GM21825 (cell line): ENCODE data around the gene LRRC38.
"Not testable (repeated sequence)": the region's sequence is repeated elsewhere in the genome, so short reads cannot be mapped to it uniquely, and the experiment has no call there.

Source experiments
- ATAC-seq: cut with Tn5 transposase; IDR thresholded peaks from one replicate; pipeline ENCODE4 v1.9.1; 2021; ENCODE audit warnings: mild to moderate bottlenecking, moderate library complexity; ENCODE audit not compliant: unreplicated experiment

The LRRC38 gene, protein sequence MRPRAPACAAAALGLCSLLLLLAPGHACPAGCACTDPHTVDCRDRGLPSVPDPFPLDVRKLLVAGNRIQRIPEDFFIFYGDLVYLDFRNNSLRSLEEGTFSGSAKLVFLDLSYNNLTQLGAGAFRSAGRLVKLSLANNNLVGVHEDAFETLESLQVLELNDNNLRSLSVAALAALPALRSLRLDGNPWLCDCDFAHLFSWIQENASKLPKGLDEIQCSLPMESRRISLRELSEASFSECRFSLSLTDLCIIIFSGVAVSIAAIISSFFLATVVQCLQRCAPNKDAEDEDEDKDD

DNA sequence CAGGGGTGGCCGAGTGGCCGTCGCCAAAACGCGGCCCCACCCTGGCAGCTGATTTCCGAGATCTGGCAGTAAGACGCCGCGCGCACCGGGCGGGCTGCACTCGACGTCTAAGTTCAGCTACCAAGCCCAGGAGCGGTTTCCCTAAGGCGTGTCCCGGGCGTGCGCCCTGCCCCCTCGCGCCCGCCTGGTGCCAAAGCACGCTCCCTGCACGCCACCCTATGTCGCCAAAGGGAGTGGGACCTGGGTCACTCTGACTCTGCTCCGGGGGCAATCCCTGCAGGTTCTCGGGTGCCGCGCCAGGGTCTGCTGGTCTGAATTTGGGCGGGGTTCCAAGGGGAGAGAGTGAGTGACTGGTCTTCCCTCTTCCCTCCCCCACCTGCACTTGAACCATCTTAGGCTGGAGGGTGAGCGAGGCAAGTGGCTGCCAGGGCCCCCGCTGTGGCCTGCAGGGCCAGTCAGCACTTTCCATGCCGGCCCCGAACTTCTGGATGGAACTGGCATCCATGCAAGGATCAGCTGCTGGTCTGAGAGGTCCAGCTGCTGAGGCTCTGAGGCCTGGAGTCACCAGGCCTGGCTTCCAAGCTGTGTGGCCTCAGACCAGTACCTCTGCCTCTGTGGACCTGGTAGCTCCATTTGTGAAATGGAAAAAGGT lies at the start of gene LRRC38:
Gene LRRC38 (minus strand): TSS at position 109 of the 652 bp plus-strand sequence. CDS start 410 bp downstream, outside the sequence.
- ATAC-seq: no peak

DNA sequence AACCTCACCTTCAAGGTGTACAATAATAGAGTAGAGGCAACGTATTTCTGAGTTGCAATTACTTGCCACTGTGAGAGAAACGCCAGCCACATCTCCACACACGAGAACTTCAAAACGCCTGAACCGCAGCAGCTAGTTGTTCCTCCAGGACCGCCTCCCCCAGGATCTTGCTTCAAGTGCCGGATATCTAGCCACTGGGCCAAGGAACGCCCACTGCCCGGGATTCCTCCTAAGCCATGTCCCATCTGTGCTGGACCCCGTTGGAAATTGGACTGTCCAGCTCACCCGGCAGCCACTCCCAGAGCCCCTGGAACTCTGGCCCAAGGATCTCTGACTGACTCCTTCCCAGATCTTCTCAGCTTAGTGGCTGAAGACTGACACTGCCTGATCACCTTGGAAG lies 49.2 kb upstream of the LRRC38 start:
- not testable (repeated sequence) for ATAC-seq

DNA sequence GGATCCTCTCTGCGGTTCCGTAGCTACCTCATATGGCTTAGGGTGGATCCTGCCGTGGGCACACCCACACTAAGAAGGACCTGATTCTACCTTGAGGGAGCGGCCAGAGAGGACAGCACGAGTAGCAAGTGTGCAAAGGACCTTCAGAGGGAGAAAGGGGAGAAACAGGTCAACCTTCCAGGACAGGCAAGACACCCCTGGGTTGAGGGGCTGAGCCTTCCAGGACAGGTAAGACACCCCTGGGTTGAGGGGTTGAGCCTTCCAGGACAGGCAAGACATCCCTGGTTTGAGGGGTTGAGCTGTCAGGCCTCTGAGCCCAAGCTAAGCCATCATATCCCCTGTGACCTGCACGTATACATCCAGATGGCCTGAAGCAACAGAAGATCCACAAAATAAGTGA lies 46.7 kb upstream of the LRRC38 start:
- no peak for ATAC-seq

DNA sequence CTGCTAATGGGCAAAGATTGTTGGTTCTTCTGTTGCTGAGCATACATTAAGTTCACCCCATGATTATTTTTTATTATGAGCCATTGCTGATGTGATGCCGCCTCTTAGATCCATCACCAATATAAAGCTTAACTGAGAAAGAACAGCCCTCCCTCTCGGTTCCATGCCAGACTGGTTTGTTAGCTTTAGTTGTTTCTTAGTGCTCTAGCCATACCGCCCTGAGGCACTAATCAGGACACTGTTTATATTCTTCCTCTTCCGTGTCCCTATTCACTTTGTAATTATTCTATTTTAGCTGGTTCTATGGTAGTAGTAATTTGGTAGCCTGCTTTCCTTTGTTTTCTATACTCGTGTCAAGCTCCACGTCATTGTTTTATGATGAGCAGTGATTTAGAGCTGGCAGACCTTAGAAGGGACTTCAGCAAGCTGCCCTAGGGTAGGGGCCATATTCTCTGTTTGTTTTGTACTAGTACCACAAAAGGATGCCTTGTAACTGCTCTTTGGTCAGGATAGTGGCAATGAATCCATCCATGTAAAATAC lies 42.5 kb upstream of the LRRC38 start:
- ATAC-seq: no peak

DNA sequence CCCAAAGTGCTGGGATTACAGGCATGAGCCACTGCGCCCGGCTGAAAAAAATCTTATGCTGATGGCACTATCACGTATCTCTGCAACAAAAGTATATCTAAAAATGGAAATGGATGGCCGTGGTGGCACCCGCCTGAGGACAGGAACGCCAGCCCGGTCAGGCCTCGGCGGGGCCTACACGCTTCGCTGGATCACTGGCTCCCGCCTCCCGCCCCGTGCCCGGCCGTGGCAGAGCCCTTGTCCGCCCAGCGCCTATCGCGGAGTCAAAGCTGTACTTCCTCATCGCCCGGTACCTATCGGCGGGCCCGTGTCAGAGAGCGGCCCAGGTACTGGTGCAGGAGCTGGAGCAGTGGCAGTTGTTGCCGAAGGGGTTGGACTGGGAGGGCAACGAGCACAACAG lies 41.0 kb upstream of the LRRC38 start:
- ATAC-seq: no peak

DNA sequence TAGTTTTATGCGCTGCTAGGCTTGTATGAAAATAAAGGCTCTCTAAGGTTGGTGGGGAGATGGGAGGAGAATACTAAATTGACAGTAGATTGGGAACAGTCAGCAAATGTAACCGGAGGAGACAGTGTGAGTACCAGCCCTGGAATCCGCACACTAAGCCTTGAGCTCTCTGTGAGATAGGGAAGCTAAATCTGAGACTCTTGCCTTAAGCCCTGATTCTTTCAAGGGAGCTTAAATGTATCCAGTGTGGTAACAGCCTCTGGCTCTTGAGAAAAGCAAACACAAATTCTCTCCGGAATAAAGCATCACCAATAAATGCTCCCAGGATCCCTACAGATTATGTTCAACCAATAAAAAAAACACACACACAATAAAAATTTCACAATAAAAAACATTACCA lies 36.9 kb upstream of the LRRC38 start:
- no peak for ATAC-seq

DNA sequence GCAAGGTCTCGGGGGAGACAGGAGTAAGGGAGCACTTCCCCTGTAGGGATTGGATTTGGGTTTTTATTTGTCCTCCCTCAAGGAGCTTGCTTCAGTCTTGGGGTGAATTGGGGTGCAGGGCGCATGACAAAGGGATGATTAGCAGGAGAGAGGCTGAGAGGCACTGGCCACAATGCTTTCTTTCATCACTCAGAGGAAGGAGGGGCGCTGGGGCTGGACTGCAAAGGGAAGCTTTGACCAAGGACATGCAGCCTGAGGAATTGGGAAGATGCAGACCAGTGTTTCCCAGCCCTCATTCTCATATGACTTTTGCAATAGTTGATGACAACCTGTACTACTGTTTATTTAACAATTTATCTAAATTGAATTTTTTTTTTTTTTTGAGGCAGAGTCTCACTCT lies 35.7 kb upstream of the LRRC38 start:
- ATAC-seq: no peak

DNA sequence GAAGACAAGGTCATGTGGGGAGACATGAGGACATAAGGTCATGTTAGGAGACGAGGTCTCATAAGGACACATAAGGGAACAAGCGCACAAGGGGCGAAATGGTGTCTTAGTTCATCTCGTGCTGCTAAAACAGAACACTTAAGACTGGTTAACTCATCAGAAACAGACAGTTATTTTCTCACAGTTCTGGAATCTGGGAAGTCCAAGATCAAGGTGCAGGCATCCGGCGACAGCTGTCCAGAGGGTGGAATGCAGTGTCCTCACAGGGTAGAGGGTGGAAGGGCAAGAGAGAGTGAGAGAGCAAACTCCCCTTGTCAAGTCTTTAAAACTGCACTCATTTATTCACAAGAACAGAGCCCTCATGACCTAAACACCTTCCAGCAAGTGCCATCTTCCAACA lies 35.2 kb upstream of the LRRC38 start:
- ATAC-seq: no peak

DNA sequence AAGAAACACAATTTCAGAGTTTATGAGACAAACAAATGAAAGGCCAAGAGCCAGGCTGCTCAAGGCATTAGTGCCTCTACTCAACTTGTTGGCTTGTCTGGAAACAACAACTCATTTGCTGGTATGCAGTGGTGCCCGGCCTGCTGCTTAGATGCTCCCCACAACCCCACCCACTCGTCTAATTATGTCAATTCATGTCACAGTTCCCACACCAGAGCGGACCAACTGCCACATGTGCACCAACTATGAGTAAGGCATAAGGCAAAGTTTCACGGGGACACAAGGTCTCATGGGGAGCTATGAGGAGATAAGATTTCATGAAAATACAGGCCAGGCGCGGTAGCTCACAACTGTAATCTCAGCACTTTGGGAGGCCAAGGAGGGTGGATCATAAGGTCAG lies 34.5 kb upstream of the LRRC38 start:
- no peak for ATAC-seq

DNA sequence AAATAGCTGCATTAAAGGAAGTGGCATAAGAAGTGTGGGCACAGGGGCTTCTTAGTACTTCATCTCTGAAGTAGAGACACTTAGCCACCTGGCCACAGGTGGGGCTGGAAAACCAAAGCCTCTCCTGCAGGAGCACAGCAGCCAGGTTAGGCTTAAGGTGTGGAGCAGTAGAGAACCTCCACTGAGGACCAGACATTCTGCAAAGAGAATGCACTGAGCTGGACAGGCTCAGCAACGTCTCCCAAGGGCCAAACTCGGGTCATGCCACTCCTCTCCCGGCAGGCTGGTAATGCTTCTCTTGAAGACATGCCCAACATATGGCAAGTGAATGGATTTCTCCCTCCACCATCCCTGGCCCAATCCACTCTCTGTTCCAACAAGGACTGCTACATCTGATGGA lies 33.0 kb upstream of the LRRC38 start:
- no peak for ATAC-seq

DNA sequence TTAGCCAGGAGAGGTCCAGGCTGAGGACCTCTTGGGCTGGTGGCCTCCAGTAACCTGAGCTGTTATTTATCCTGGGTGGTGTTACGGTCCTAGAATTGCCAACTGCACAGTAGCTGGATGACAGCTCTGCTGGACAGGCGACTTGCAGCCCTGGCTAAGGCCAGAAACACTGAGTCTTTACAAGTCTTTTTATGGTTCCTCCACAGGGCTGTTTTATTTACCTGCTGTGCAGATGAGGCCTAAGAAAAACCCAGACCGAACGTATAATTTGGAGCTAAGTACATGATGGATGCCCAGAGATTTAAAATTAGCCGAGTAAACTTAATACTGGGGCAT lies 30.4 kb upstream of the LRRC38 start:
- ATAC-seq: no peak

DNA sequence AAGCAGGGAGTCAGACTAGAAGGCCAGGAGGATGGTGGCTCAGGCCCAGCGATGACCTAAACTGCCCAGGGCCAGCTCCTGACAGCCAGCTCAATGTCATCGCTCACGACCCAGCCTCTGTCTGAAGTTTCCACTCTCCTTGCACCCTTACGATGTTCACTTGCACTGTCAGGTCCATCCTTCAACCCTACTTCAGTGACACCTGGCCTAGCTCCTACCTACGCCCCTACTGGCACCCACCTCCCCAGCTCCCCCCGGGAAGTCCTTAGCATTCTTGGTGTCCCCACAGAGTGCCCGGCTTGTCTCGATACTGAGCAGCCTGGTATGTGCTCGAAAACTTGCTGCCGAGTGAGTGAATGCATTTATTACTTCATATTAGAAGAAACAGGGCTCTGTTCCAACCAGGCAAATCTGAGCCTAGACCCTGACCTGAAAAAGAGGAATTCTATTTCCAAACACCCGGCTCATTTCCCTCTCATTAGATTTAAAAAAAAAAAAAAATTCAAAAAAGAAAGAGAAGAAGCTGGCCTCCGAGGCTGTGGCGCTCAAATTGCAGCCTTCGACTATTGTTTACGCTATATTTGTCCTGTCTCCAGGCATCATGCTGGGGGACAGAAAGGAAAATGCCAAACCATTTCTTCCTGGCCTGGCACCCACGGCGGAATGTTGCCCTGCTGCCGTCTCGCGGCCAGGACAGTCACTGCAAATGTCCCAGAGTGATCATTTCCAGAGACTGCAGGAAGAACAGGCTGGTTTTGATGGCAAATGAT lies 29.8 kb upstream of the LRRC38 start:
- no peak for ATAC-seq

DNA sequence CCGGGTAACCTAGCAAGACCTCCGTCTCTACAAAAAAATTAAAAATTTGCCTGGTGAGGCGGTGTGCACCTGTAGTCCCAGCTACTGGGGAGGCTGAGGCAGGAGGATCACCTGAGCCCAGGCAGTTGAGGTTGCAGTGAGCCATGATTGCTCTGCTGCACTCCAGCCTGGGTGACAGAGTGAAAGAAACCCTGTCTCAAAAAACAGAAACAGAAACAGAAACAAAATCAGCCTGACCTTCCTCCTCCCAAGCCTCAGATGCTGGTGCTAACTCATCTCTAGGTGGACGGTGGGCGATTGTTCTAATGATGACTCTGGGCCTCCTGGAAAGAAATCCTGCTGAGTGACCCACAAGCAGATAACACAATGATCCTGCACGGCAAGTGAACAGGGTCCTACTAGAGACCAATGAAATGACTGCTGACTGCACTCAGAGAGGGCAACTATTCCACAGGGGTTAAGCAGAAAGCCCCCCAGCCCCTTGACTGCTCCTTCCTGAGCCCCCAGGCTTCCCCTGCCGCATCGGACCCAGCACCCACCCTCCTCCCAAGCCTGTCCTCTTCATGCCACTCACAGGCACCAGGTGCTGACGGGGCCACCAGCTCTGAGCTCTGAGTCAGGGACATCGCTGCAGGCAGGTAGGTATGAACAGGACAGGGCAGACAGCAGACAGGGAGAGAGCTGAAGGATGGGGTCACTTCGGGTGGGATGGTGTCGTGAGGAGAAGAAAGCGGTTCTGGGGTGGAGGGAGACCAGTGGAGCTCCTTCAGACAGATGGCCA lies 27.8 kb upstream of the LRRC38 start:
- no peak for ATAC-seq

DNA sequence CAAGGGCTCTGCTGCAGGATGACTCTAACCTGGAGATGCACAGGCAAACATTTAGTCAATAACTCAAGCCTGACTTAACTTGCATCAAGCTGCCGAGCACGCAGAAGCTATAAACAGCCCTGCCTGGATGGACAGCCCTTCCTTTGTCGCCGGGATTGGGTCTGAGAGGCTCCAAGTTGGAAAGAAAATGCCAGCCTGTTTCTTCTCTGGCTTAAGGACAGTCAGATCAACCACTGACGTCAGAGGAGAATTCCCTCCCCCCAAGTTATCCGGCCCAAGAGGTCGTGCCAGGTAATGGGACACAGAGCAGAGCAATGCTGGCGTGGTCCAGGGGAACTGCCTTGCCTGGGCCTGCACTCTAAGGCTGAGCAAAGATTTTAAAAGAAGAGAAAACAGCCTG lies 27.1 kb upstream of the LRRC38 start:
- ATAC-seq: no peak

DNA sequence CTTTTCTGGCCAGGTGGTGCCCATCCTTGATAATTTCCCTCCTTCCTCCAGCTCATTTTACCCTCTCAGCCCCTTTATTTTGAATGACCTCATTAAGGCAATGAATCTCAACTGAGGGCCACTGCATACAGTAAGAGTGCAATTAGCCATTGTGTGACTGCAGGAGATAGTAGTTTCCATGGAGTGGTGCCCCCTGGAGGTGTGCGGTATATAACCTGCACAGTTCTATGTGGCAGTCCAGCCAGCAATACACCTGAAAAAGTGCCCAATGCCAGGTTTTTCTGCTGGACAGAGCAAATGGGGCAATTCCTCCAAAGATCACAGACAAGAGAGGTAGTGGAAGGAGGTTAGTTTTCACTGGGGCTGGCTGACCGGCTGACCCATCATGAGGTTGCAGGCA lies 25.9 kb upstream of the LRRC38 start:
- no peak for ATAC-seq

DNA sequence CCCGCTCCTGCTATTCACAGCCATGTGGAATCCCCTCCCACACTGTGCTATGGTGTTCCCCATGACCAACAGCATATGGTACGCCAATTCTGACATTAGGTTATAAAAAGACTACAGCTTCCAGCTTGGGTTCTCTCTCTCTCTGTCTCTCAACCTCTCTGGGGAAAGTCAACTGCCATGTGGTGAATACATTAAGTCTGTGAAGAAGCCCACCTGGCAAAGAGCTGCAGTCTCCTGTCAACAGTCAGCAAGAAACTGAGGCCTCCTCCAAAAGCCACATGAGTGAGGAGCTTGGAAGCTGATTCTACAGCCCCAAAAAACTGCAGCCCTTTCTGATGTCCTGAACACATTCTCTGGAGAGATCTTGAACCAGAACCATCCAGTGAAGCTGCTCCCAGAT lies 25.0 kb upstream of the LRRC38 start:
- ATAC-seq: no peak

DNA sequence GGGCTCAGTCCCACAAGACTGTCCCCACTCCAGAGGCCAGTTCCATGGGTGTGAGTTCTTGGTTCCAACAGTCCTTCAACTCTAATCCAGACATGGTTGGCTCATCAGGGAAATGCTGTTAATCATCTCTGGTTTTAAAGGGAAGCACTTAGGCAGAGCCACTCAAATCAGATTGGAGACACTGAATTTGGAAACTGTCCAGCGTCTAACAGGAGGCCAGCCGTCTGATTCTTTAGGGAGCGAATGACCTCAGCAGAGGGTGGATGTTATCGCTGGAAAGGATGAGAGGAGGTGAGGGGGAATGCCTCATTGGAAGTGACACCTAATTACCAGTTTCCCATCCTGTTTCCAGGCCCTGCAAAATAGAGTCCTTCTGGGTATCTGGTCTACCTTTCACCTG lies 22.8 kb upstream of the LRRC38 start:
- ATAC-seq: no peak

DNA sequence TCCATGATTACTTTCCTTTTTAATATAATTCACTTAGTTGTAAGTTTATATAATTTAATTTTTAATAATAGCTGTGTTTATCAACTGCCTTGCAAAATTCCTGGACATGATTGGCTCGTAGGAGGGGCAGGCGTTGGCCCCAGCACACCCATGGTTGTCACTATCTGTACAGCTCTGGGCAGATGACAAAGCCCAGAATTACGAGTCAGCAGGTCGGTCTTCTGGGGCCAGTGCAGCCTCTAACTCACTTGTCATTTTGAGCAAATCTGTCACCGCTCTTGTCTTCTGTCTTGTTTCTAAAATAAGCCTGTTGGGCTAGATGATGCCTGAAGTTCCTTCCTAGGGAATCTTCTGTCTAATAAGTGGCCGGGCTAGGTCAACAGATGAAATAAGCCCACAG lies 21.4 kb upstream of the LRRC38 start:
- no peak for ATAC-seq

DNA sequence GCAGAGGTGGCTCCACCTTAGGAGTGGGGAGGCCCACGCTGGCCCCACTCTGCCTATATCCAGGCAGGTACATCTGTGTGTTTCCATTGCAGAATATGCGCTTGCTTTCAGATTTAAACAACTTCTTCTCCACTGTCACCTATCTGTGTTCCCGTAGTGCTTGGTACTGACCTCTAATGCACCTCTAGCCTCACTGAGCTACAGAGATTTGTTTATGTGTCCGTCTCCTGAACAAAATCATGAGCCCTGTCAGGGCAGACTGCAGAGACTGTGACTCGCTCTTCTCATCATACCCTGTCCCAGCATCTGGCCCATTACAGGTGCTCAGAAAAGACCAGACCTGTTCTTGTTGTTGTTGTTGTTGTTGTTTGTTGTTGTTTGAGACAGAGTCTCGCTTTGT lies 14.5 kb upstream of the LRRC38 start:
- no peak for ATAC-seq

DNA sequence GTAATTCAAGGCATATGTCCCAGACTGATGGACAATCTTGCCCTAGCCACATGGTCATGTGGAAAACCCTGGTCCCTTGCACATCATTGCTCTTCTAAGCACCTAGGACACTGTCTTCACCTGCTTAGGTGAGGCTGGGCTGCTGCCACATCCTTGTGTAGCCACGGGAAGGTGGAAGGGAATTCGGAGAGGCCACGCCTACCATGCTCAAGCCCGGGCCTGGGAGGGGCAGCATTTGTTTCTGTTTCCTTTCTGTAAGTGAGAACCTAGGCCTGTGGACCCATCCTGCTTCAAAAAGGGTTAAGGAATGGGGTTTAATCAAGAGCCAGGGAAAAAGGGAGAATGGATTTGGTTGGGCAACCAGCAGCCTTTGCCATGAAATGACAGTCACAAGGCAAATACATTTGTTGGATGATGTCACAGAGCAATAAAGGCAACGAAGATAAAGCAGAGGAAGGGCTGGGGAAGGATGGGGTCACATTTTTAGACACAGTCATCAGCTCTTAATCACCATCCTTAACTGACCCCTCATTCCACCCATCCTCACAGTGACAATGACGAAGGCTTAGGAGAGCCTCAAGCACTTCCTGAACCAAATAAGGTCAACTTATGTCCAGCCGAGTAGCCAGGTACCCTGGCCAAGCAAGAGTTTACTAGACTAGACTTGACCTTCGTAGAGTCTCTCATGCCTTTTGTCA lies 10.1 kb upstream of the LRRC38 start:
- ATAC-seq: no peak

DNA sequence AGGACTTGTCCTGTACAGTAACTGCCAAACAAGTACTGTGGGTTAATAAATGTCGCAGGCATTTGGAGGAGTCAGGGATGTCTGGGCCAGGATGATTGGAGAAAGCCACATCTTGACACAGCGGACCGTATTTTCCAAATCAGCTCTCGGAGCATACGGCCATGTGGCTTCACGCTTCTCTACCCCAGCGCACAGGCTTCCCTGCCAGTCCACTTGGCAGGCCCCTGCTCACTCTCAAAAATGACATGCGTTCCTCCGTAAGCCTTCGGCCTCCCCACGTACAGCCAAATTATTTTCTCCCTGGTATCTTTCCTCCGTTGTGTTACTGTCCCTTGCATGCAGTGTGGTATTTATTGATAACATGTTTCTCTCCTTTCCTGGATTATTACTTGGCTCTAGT lies 7.2 kb upstream of the LRRC38 start:
- no peak for ATAC-seq
